GM21528 (cell line): Measurements from ENCODE around the gene SPECC1L.
A peak's percentile ranks its signal among the peaks of the same experiment; 100 is the strongest.

Experiments
- ATAC-seq: cut with Tn5 transposase; IDR thresholded peaks from one replicate; pipeline ENCODE4 v1.9.1; 2021; ENCODE audit warnings: mild to moderate bottlenecking, moderate library complexity; ENCODE audit not compliant: unreplicated experiment, low FRiP score

Gene SPECC1L

DNA sequence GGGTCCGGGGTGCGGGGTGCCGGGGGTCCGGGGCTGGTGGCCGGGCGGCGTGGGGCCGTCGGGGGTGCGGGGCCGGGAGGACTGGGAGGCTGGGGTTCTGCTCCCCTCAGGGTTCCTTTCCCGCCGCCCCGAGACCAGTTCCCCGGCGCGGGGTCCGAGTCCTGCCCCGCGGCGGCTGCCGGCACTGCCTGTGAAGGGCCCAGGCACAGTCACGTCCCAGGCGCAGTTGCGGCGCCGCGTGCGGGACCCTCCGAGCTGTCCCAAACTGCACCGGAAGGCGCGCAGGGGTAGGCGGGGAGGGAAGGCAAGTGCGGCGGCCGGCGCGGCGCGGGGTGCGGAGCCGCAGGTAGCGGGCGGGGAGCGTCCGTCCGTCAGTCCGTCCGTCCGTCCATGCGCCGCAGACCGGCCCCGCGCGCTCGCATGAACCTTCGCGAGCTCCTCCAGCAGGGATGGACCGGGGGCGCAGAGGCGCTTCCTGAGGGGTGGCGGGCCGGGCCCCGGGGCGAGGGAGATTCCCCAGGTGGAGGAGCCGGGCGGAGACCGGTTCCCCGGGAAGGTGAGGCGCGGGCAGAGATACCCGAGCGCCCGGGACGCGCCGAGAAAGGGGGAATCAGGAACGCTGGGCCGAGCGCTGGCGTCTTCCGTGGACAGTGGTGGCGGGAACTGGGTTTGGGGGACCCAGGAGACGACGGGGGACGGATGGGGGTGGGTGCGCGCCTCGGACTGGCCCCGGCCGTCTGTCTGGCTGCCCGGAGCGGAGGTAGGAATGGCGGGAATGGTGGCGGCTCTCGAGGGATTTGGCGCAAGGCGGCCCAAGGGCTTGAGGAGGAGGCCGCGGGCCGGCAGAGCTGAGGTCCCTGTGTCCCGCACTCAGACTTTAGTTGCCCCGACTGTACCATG is 153.6 kb downstream of the SPECC1L start:
- no peak for ATAC-seq

GRCh38 chr22:24424901-24425775 is 154.5 kb downstream of the SPECC1L start:
- no peak for ATAC-seq

DNA sequence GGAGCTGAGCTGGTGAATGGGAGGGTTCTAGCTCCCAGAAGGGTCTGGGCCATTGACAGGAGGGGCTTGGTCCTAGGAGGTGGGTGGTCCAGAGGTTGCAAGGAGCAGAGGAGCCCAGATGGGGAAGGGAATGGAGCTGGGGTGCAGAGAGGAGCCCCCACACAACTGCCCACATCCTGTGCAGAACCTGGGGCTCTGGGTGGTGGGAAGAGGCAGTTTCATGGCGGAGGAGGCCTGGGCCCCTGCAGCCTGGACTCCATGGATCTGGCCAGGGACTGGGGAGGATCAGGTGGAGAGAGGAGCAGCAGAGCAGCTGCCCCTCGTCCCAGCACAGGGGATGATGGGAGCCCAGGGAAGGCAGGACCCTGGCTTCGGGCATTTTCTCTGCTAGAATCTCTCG is 155.8 kb downstream of the SPECC1L start:
- ATAC-seq = no peak

- ATAC-seq = no peak
These were observed 156.3 kb downstream of the SPECC1L start for GRCh38 chr22:24426851-24427499.

GRCh38 chr22:24427500-24428164 is 157.0 kb downstream of the SPECC1L start, which contains the start of gene ADORA2A:
Gene ADORA2A (plus strand): TSS chr22:24427599. CDS start chr22:24433405, 5,806 bp downstream.
- ATAC-seq = peak; percentile 43

DNA sequence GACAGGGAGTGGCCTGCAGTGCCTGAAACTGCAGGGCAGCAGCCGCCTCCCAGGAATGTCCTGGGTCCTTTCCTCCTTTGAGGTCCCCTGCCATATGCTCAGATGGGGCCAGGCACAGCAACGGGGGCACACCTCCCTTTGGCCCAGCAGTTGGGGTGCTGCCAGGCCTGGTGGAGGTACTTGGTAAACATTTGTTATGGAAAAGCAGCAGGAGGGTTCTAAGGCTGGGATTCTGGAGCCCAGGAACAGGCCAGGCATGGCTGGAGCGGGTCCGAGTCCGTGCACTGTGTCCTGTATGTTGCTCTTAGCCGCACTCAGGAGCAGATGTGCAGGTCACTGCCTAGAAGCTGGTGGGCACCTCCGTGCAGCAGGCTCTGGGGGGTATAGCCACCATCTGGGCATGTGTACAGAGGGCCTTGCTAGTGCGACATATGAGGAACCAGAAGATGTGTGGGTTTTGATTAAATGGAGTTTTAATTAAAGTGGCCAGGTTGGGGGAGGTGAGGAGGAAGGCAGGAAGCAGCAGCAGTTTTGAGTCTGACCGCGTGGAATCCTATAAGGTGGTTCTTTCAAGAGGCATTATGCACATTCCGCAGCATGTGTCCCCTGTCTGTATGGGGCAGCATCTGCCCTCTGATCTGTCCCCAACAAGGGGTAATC is 158.2 kb downstream of the SPECC1L start:
- no peak for ATAC-seq

DNA sequence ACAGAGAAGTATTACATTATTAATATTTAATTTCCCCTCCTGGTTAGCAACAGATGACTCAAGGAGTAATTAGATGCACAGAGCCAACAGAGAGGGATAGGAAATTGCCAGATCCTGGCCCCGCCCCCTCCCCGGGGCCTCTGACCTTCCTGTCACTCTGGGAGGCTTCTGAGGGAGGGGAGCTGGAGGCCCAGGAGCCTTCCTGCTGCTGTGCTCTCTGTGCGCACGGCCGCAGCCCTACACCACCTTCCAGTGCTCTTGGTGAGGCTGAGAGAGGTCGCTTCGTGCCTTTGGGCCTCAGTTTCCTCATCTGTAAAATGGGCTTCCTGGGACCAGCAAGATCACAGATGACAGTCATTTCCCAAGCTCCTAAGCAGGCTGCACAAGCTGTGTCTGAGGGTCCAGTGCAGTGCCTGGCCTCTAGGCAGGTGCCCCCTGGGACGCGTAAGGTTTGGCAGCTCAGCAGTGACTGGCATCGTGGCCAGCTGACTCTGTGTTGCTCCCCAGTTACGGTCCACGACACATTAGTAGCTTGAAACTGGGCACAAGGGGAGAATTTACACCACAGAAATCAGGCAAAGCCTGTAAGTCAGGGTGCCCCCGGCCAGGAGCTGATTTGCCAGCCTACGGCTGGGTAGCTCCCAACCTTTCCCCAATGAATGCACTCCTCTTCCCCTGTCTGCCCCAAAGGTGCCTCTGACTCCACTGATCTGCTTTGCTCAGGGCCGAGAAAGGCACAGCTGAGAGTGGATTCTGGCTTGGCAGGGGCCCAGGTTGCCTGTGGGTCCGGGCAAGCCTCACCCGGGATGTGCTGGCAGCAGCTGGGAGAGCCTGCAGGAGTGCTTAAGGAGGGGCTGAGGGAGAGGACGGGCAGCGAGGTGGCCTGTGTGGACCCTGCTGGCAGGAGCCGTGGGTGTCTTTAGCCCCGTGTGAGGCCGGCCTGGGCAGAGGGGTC is 159.1 kb downstream of the SPECC1L start:
- no peak for ATAC-seq

GRCh38 chr22:24430431-24431308 is 160.0 kb downstream of the SPECC1L start:
- ATAC-seq = no peak

- no peak for ATAC-seq
These were observed 160.8 kb downstream of the SPECC1L start for GRCh38 chr22:24431309-24432034.

DNA sequence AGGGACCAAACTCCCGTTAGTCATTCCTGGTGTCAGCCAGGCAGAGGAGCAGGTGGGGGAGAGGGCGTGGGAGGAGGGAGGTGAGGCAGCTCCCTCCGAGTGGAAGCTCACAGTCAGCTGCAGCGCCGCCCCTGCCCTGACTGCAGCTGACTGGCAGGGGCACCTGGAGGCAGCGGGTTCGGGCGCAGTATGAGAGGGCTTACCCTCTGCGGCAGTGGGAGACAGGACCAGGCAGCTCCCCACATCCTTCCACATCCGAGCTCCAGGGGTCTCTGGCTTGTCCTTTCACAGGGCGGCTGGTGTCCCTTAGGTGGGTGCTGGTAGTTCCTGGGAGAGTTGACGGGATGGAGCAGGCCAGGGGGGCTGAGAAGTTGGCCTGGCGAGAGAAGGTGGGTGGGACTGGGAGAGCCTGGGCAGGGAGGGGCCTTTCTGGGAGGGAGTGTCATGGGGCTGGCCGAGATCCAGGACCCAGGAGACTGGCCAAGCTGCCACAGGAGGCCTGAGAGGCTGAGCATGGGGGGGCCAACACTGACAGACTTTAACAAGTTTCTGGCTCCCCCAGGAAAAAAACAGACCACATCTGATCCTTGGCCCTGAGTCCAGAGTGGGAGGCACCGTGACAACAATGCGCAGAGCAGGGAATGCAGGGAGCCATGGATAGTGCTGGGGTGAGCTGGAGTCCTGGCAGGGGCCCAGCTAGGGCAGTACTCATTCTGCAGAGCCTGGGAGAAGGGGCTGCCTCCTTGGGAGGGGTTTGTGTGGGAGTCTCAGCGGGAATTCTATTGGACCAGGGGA is 161.6 kb downstream of the SPECC1L start:
- no peak for ATAC-seq

DNA sequence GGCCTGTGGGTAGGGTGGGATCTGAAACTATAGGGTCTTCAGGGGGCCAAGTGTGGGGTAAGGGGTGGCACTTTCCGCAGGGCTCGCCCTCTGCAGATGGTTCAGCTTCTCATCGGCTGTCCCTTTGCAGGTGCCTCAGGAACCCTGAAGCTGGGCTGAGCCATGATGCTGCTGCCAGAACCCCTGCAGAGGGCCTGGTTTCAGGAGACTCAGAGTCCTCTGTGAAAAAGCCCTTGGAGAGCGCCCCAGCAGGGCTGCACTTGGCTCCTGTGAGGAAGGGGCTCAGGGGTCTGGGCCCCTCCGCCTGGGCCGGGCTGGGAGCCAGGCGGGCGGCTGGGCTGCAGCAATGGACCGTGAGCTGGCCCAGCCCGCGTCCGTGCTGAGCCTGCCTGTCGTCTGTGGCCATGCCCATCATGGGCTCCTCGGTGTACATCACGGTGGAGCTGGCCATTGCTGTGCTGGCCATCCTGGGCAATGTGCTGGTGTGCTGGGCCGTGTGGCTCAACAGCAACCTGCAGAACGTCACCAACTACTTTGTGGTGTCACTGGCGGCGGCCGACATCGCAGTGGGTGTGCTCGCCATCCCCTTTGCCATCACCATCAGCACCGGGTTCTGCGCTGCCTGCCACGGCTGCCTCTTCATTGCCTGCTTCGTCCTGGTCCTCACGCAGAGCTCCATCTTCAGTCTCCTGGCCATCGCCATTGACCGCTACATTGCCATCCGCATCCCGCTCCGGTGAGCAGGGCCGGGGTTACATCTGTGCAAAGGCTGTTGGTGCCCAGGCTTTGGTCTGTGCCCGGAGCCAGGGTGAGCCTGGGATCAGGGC is 162.6 kb downstream of the SPECC1L start:
- no peak for ATAC-seq

GRCh38 chr22:24433828-24434470 is 163.3 kb downstream of the SPECC1L start:
- peak; percentile 64 for ATAC-seq

DNA sequence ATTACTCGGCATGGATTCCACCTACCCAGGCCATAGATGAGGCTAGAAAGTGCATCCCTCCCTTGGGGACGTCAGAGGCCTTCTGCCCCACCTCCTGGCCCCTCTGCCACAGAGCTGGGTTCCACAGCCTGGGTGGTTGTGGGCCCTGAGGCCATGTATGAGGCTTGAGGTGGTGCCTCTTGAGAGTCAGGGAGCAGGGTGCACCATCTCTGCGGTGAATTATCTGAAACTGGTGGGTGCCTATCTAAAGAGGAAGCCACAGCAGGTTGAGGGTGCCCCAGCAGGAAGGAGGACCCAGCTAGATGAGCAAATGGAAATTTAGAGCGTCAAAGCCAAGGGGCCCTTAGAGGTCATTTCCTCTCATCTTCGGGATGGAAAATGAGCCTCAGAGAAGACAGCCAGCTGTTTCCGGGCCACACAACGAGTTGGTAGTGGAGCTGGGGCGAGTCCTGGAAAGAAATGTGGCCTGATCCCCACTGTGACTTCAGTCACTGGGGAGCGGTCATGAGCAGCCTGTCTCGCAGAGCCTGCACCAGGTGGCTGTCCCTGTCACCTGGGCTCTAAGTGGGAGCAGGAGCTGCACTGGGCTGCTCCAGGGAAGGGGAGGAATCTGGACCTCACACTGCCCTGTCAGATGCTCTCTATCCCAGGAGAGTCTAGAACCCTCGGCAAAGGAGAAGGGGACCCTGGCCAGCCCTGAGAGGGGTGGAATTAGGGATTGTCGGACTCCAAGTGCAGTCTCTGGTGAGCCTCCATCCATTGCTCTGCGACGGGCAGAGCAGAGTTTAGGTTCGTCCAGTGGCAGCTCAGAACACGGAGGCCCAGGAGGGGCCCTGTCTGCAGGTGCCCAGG is 164.1 kb downstream of the SPECC1L start:
- ATAC-seq = peak; percentile 57

DNA sequence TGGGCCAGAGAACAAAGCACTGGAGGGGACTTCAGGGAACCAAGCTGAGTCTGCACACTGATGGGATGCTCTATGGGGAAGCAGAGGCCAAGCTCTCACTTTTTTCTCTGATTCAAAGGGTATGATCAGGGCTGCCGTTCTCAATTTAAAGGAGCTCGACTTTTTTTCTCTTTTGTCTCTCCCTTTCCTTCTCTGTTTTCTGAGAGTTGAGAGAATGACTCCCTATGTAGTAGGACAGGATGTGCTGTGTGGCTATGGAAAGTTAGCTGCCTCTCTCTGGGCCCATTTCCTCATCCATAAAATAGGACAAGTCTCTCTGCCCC is 164.7 kb downstream of the SPECC1L start:
- no peak for ATAC-seq
